MM.1S (cell line): ENCODE results near the gene CD40.

ENCODE experiments used
- DNase-seq: peaks from one replicate; pipeline ENCODE4 v3.0.0-alpha.2; 2015
- H2AFZ ChIP-seq: fragments of 300-600 bp; sonication (generic); 2 replicates; pipeline ENCODE4 v1.6.0; 2016; ENCODE audit warnings: antibody characterized with exemption, low read length
- H3F3A ChIP-seq: fragments of 300-600 bp; sonication (generic); 2 replicates; pipeline ENCODE4 v1.6.1; 2016; ENCODE audit warnings: mild to moderate bottlenecking, antibody characterized with exemption, low read length, moderate library complexity, mixed read lengths; ENCODE audit not compliant: insufficient read depth
- H3K27ac ChIP-seq: fragments of 300-600 bp; sonication (generic); 2 replicates; pipeline ENCODE4 v1.5.1; 2016; ENCODE audit warnings: mild to moderate bottlenecking, low read length
- H3K27me3 ChIP-seq: fragments of 300-600 bp; sonication (generic); replicated peaks from 2 replicates; pipeline ENCODE4 v1.6.0; 2016; ENCODE audit warnings: low read length; ENCODE audit not compliant: insufficient read depth
- H3K36me3 ChIP-seq: fragments of 300-600 bp; sonication (generic); replicated peaks from 2 replicates; pipeline ENCODE4 v1.6.1; 2016; ENCODE audit warnings: mild to moderate bottlenecking, low read length, mixed read lengths; ENCODE audit not compliant: insufficient read depth
- H3K4me1 ChIP-seq: fragments of 300-600 bp; sonication (generic); 2 replicates; pipeline ENCODE4 v1.6.1; 2016; ENCODE audit warnings: low read length, mixed read lengths
- H3K4me2 ChIP-seq: fragments of 300-600 bp; sonication (generic); 2 replicates; pipeline ENCODE4 v1.6.0; 2016; ENCODE audit warnings: low read depth, low read length
- H3K4me3 ChIP-seq: fragments of 300-600 bp; sonication (generic); 2 replicates; pipeline ENCODE4 v1.5.1; 2016; ENCODE audit warnings: low read length, mixed read lengths
- H3K79me2 ChIP-seq: fragments of 300-600 bp; sonication (generic); 2 replicates; pipeline ENCODE4 v1.6.1; 2016; ENCODE audit warnings: mixed run types, low read length, mixed read lengths
- H3K9ac ChIP-seq: fragments of 300-600 bp; sonication (generic); 2 replicates; pipeline ENCODE4 v1.6.1; 2016; ENCODE audit warnings: low read length, mixed read lengths
- H3K9me2 ChIP-seq: fragments of 300-600 bp; sonication (generic); replicated peaks from 2 replicates; pipeline ENCODE4 v1.6.1; 2016; ENCODE audit warnings: mild to moderate bottlenecking, low read length, mixed read lengths; ENCODE audit not compliant: insufficient read depth
- H3K9me3 ChIP-seq: fragments of 300-600 bp; sonication (generic); replicated peaks from 2 replicates; pipeline ENCODE4 v1.6.1; 2016; ENCODE audit warnings: mild to moderate bottlenecking, low read length, mixed read lengths; ENCODE audit not compliant: insufficient read depth
- H4K20me1 ChIP-seq: fragments of 300-600 bp; sonication (generic); 2 replicates; pipeline ENCODE4 v1.6.1; 2016; ENCODE audit warnings: mild to moderate bottlenecking, low read length, moderate library complexity, mixed read lengths; ENCODE audit not compliant: insufficient read depth
- CTCF ChIP-seq: fragments of 300-600 bp; sonication (generic); IDR thresholded peaks from 2 replicates; pipeline ENCODE4 v1.5.1; 2016; ENCODE audit warnings: antibody characterized with exemption, low read length, mixed read lengths
- EZH2 ChIP-seq: fragments of 300-600 bp; sonication (generic); optimal IDR thresholded peaks from 2 replicates; pipeline ENCODE3; 2017; ENCODE audit warnings: low read depth, mild to moderate bottlenecking, antibody characterized with exemption, low read length, mixed read lengths
- EZH2phosphoT487 ChIP-seq: fragments of 300-600 bp; sonication (generic); IDR thresholded peaks from 2 replicates; pipeline ENCODE4 v1.6.1; 2018; ENCODE audit warnings: antibody characterized with exemption, low read length

CD40 gene

DNA sequence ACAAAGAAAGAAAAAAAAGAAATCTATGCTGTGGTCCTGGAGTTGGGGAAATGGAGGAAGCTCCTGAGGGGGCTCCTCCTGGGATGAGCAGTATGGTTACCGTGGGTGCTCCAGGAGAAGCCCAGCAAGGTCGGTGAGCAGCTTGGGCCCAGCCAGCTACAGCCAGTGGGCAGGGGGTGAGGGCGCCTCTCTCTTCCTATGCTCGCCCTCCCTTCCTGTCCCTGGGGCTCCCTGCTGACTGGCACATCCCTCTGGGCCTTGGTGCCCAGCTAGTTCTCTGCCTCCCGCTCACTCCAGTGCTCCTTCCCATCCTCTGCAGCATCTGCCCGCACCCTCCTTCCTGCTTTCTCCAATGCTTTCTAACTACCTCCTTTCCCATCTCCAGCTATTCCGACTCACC is 16.6 kb downstream of the CD40 start:
- Histone ChIP-seq H3K4me1 (no peaks in the 10 kb centered on the region), H3K4me3 (no peak overlapping the region), H3K9me3 (no peaks in the 10 kb centered on the region), H3F3A (no peaks in the 10 kb centered on the region), H3K4me2 (no peak overlapping the region), H3K27me3 (peaks cover 43% of the 10 kb centered on the region), H3K27ac (no peak overlapping the region), H3K9me2 (no peaks in the 10 kb centered on the region), H3K36me3 (no peaks in the 10 kb centered on the region), H4K20me1 (no peaks in the 10 kb centered on the region), H3K9ac (no peak overlapping the region), H2AFZ (no peak overlapping the region), H3K79me2 (no peaks in the 10 kb centered on the region)
- no peak for TF ChIP-seq EZH2phosphoT487
- TF ChIP-seq CTCF = no peak
- no peak for TF ChIP-seq EZH2
- DNase-seq = no peak

GRCh38 chr20:46135856-46136633 is 17.9 kb downstream of the CD40 start:
- no peak for DNase-seq
- Histone ChIP-seq H3K27me3 (peaks cover 39% of the 10 kb centered on the region), H3K4me1 (no peaks in the 10 kb centered on the region), H3F3A (no peaks in the 10 kb centered on the region), H3K9me3 (no peaks in the 10 kb centered on the region), H3K9ac (no peak overlapping the region), H4K20me1 (no peaks in the 10 kb centered on the region), H3K4me2 (no peak overlapping the region), H3K36me3 (no peaks in the 10 kb centered on the region), H3K79me2 (no peaks in the 10 kb centered on the region), H3K27ac (no peak overlapping the region), H3K9me2 (no peaks in the 10 kb centered on the region), H2AFZ (no peak overlapping the region), H3K4me3 (no peak overlapping the region)
- no peak for TF ChIP-seq EZH2phosphoT487
- no peak for TF ChIP-seq EZH2
- no peak for TF ChIP-seq CTCF

DNA sequence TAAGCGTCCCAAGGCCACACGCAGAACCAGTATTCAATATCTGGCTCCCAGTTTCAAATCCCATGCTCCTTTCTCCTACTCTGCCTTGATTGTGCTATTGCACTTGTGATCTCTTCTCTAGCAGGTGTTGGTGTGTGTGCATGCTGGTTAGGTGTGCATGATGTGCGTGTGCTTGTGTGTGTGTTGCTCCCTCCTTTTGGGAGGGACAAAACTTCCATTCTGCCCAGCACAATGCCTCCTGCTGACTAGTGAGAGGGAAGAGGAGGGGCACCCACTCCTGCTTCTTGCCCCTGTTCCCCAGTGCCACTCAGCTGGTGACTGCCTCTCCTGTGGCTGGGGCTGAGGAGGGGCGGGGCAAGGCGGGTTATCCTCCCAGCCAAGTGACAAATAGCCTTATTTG is 19.7 kb downstream of the CD40 start:
- TF ChIP-seq CTCF = no peak
- no peak for TF ChIP-seq EZH2
- TF ChIP-seq EZH2phosphoT487 = no peak
- no peak for DNase-seq
- Histone ChIP-seq H3K4me2 (no peak overlapping the region), H4K20me1 (no peaks in the 10 kb centered on the region), H3K79me2 (no peaks in the 10 kb centered on the region), H3K9me3 (no peaks in the 10 kb centered on the region), H3K9me2 (no peaks in the 10 kb centered on the region), H3K27me3 (peaks cover 44% of the 10 kb centered on the region), H2AFZ (no peak overlapping the region), H3K4me1 (no peaks in the 10 kb centered on the region), H3K27ac (no peak overlapping the region), H3F3A (no peaks in the 10 kb centered on the region), H3K9ac (no peak overlapping the region), H3K36me3 (no peaks in the 10 kb centered on the region), H3K4me3 (no peak overlapping the region)
